ENCODE measurements around the gene CDK14. TPM values are rescaled to one million over a fixed set of nuclear protein-coding genes. Genes with fewer than 3 reads are reported as not detected.

Gene CDK14
- total and polyA plus RNA-seq, 2 donors (not counting 3 experiments of a cell fraction or from before 2014, with no cell fraction given): 5.5 to 34.2 TPM

GRCh38 chr7:90984692-90985091, 388.6 kb downstream of the CDK14 start:
- H3K4me3 ChIP-seq (replicated peaks in 1 of 3; ENCODE audit: insufficient read depth in 1 of 3, low read depth in 1 of 3, low read length in 3 of 3): no peak overlapping the region
- H3K27ac ChIP-seq (ENCODE audit: insufficient read depth, low read depth, low read length): no peak overlapping the region
- H3K36me3 ChIP-seq (ENCODE audit: control insufficient read depth in 2 of 2, extremely low read depth in 1 of 2, insufficient read depth in 2 of 2, low read length in 2 of 2): peaks cover 0 to 4% of the 10 kb centered on the region in 2 experiments
- H3K9ac ChIP-seq (replicated peaks; ENCODE audit: extremely low read depth, insufficient read depth, low read length): no peak overlapping the region
- intact Hi-C loops (cut with micrococcal nuclease): no loop called here
- no peaks in the 10 kb centered on the region for H4K20me1 ChIP-seq (replicated peaks; ENCODE audit: control insufficient read depth, extremely low read depth, insufficient read depth, low read length)
- dilution Hi-C loops (cut with MboI; ENCODE audit: extremely low pct_ligation_motif_present, low sequenced_read_pairs): no loop called here
- FAIRE-seq (no peak), DNase-seq (ENCODE audit: low read depth, low spot score) (no peak)
- BruUV-seq (replicated peaks): no TSS peak
- no peaks in the 10 kb centered on the region for H3K79me2 ChIP-seq (ENCODE audit: control insufficient read depth, insufficient read depth, low read length)
- H3K27me3 ChIP-seq (ENCODE audit: control insufficient read depth in 2 of 2, insufficient read depth in 2 of 2, low read length in 2 of 2): no peaks in the 10 kb centered on the region
- H3K4me1 ChIP-seq (ENCODE audit: control insufficient read depth, extremely low read depth, insufficient read depth, low read length): no peaks in the 10 kb centered on the region
- no peak overlapping the region for H3K4me2 ChIP-seq (ENCODE audit: insufficient read depth, low read length)
- no peak overlapping the region for H2AFZ ChIP-seq (ENCODE audit: low read depth, low read length)
- CTCF ChIA-PET: no interaction called here
- no peaks in the 10 kb centered on the region for H3K9me3 ChIP-seq (replicated peaks; ENCODE audit: control insufficient read depth, insufficient read depth, low read length)
- POLR2A ChIA-PET: no interaction called here
- no peak for TF ChIP-seq EZH2 (IDR thresholded peaks at IDR 0.05; ENCODE audit: borderline replicate concordance, low read depth, low read length, severe bottlenecking)
- no peak for TF ChIP-seq POLR2AphosphoS5 (IDR thresholded peaks at IDR 0.05; ENCODE audit: insufficient read depth, low read depth, low read length)
- TF ChIP-seq, protein P1, sequence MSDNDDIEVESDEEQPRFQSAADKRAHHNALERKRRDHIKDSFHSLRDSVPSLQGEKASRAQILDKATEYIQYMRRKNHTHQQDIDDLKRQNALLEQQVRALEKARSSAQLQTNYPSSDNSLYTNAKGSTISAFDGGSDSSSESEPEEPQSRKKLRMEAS (IDR thresholded peaks at IDR 0.05; ENCODE audit: insufficient read depth, insufficient read length): no peak
- no peak for TF ChIP-seq POLR2A (IDR thresholded peaks at IDR 0.05; ENCODE audit: low read depth, low read length)
- TF ChIP-seq GATA2 (IDR thresholded peaks at IDR 0.05; ENCODE audit: insufficient read depth, insufficient read length, low read depth, low read length): no peak
- TF ChIP-seq FOS (IDR thresholded peaks at IDR 0.05; ENCODE audit: borderline replicate concordance, insufficient read depth, low read length): no peak
- TF ChIP-seq JUN (IDR thresholded peaks at IDR 0.05; ENCODE audit: borderline replicate concordance, insufficient read depth, insufficient read length, low read depth): no peak
- H3K9me1 ChIP-seq (replicated peaks; ENCODE audit: control insufficient read depth, extremely low read depth, insufficient read depth, low read length): no peaks in the 10 kb centered on the region

- Histone ChIP-seq H3K79me2 (ENCODE audit: control insufficient read depth, insufficient read depth, low read length) (no peaks in the 10 kb centered on the region), H3K4me1 (ENCODE audit: control insufficient read depth, extremely low read depth, insufficient read depth, low read length) (no peaks in the 10 kb centered on the region), H3K27me3 (ENCODE audit: control insufficient read depth in 2 of 2, insufficient read depth in 2 of 2, low read length in 2 of 2) (no peaks in the 10 kb centered on the region), H3K4me2 (ENCODE audit: insufficient read depth, low read length) (no peak overlapping the region), H4K20me1 (replicated peaks; ENCODE audit: control insufficient read depth, extremely low read depth, insufficient read depth, low read length) (no peaks in the 10 kb centered on the region), H3K36me3 (ENCODE audit: control insufficient read depth in 2 of 2, extremely low read depth in 1 of 2, insufficient read depth in 2 of 2, low read length in 2 of 2) (peaks cover 0 to 4% of the 10 kb centered on the region in 2 experiments), H3K4me3 (replicated peaks in 1 of 3; ENCODE audit: insufficient read depth in 1 of 3, low read depth in 1 of 3, low read length in 3 of 3) (no peak overlapping the region), H3K27ac (ENCODE audit: insufficient read depth, low read depth, low read length) (no peak overlapping the region), H3K9me1 (replicated peaks; ENCODE audit: control insufficient read depth, extremely low read depth, insufficient read depth, low read length) (no peaks in the 10 kb centered on the region), H3K9ac (replicated peaks; ENCODE audit: extremely low read depth, insufficient read depth, low read length) (no peak overlapping the region), H3K9me3 (replicated peaks; ENCODE audit: control insufficient read depth, insufficient read depth, low read length) (no peaks in the 10 kb centered on the region), H2AFZ (ENCODE audit: low read depth, low read length) (no peak overlapping the region)
- TF ChIP-seq, protein P1 (IDR thresholded peaks at IDR 0.05; ENCODE audit: insufficient read depth, insufficient read length): no peak
- TF ChIP-seq MYC (IDR thresholded peaks at IDR 0.05; ENCODE audit: low read depth, low read length): no peak
- ChIA-PET CTCF (interaction anchor here (1.4 kb wide), 1 partner anchor 360 kb away, joined by 3 read pairs; no protein-coding TSS in a partner anchor), POLR2A (no interaction called here)
- DNase-seq (ENCODE audit: low read depth, low spot score) (no peak), FAIRE-seq (no peak)
- BruUV-seq (replicated peaks): no TSS peak
- intact Hi-C loops (cut with micrococcal nuclease): no loop called here
- dilution Hi-C loops (cut with MboI; ENCODE audit: extremely low pct_ligation_motif_present, low sequenced_read_pairs): no loop called here
These were observed 392.4 kb downstream of the CDK14 start for GRCh38 chr7:90988516-90988915.
